ENCODE data around the gene HNRNPF. TPM values are rescaled to one million over a fixed set of nuclear protein-coding genes. Genes with fewer than 3 reads are reported as not detected.

HNRNPF gene
- total and polyA plus RNA-seq, 2 of the 4 experiments (the other 2 are of a cell fraction) = 169 to 207 TPM

- TF ChIP-seq CTCF (conservative IDR thresholded peaks at IDR 0.05; ENCODE audit: low read depth, low read length) (peak; percentile 26; the same call in 1 of the 2 replicates), FOS (IDR thresholded peaks at IDR 0.05; ENCODE audit: low read depth, low read length) (no peak)
Measured at GRCh38 chr10:43420369-43421200, 11.6 kb upstream of the HNRNPF start (continued).

- no TSS peak for BruUV-seq (replicated peaks)
- intact Hi-C loops (cut with micrococcal nuclease) (no loop called here), dilution Hi-C loops (cut with HindIII; ENCODE audit: low sequenced_read_pairs, unreplicated experiment) (no loop called here), in situ Hi-C loops (cut with MboI; ENCODE audit: low sequenced_read_pairs) (loop anchor here (25.0 kb wide), 1 partner anchor 1567 kb away; the partner anchor contains the start of gene DEPP1)
- Histone ChIP-seq H4K5ac (ENCODE audit: low read depth, low read length) (peak overlapping the region; percentile 97), H3K4me3 (ENCODE audit: insufficient read depth, low read depth, low read length) (peak overlapping the region; percentile 46), H3K36me3 (ENCODE audit: control insufficient read depth, insufficient read depth, low read length) (no peaks in the 10 kb centered on the region), H4K8ac (ENCODE audit: low read depth in 2 of 2, low read length in 2 of 2) (peak overlapping the region; percentile 98 to 100), H4K91ac (ENCODE audit: insufficient read depth, low read depth, low read length) (peak overlapping the region; percentile 94), H3K18ac (ENCODE audit: low read depth, low read length) (peak overlapping the region; percentile 89), H2AK9ac (replicated peaks; ENCODE audit: low read depth, low read length, poor library complexity) (peak overlapping the region; percentile 96), H2BK15ac (ENCODE audit: low read depth, low read length) (peak overlapping the region; percentile 87; the same call in 1 of the 3 replicates), H3K79me1 (ENCODE audit: low read depth in 1 of 2, low read length in 2 of 2) (no peaks in the 10 kb centered on the region), H3K23ac (ENCODE audit: low read depth, low read length) (peak overlapping the region; percentile 96), H2AFZ (replicated peaks; ENCODE audit: low read length, poor library complexity) (peak overlapping the region; percentile 89), H3K9me1 (ENCODE audit: insufficient read depth, low read length) (no peaks in the 10 kb centered on the region), H3K27ac (ENCODE audit: insufficient read depth, low read length) (peak overlapping the region; percentile 97), H2BK20ac (ENCODE audit: low read depth, low read length) (peak overlapping the region; percentile 64; the same call in 1 of the 2 replicates), H3K27me3 (ENCODE audit: control insufficient read depth, insufficient read depth, low read length) (no peaks in the 10 kb centered on the region), H3K4me2 (ENCODE audit: low read depth, low read length) (peak overlapping the region; percentile 74), H4K20me1 (ENCODE audit: insufficient read depth, low read length) (no peaks in the 10 kb centered on the region), H2AK5ac (ENCODE audit: low read depth, low read length) (peak overlapping the region; percentile 94), H2BK120ac (ENCODE audit: low read depth, low read length) (peak overlapping the region; percentile 95), H3K14ac (replicated peaks; ENCODE audit: low read depth, low read length) (peak overlapping the region; percentile 100), H2BK5ac (ENCODE audit: low read depth, low read length, poor library complexity, severe bottlenecking) (peak overlapping the region; percentile 83), H3K4ac (ENCODE audit: low read depth, low read length) (peak overlapping the region; percentile 98), H3K4me1 (ENCODE audit: control insufficient read depth, insufficient read depth, low read length) (0 out of 2 replicates have a peak, but pooled peaks cover 2% of the 10 kb centered on the region), H3K9me3 (ENCODE audit: control insufficient read depth, insufficient read depth, low read length) (no peaks in the 10 kb centered on the region), H3K9ac (ENCODE audit: low read depth, low read length) (peak overlapping the region; percentile 85), H3K56ac (ENCODE audit: extremely low read depth, insufficient read depth, low read length) (peak overlapping the region; percentile 84)
- ChIA-PET CTCF (no interaction called here), POLR2A (ENCODE audit: unreplicated experiment) (no interaction called here)
- WGBS, 2 experiments (ENCODE audit: extremely low coverage in 2 of 2, insufficient read length in 1 of 2) = 75% methylated on average over 11 of the region's 18 CpGs; no CpG with 5 or more reads in 1 of the 2 experiments
- TF ChIP-seq, protein P1, sequence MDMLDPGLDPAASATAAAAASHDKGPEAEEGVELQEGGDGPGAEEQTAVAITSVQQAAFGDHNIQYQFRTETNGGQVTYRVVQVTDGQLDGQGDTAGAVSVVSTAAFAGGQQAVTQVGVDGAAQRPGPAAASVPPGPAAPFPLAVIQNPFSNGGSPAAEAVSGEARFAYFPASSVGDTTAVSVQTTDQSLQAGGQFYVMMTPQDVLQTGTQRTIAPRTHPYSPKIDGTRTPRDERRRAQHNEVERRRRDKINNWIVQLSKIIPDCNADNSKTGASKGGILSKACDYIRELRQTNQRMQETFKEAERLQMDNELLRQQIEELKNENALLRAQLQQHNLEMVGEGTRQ (IDR thresholded peaks at IDR 0.05; ENCODE audit: low read depth, low read length) = no peak
- TF ChIP-seq CHD1 (IDR thresholded peaks at IDR 0.05; ENCODE audit: low read depth, low read length) (no peak), RCOR1 (IDR thresholded peaks at IDR 0.05; ENCODE audit: insufficient replicate concordance, low read length) (no peak), RAD21 (IDR thresholded peaks at IDR 0.05; ENCODE audit: low read length) (no peak), BHLHE40 (IDR thresholded peaks at IDR 0.05; ENCODE audit: low read depth, low read length) (no peak), MAZ (IDR thresholded peaks at IDR 0.05; ENCODE audit: borderline replicate concordance, low read depth, low read length) (no peak), CTCF (conservative IDR thresholded peaks at IDR 0.05; ENCODE audit: low read depth, low read length) (no peak), MXI1 (IDR thresholded peaks at IDR 0.05; ENCODE audit: borderline replicate concordance, low read depth, low read length) (no peak)
- DNase-seq = no peak
- ATAC-seq (ENCODE audit: low read depth) = peak; percentile 1; the same call in 1 of the 2 replicates
Measured at GRCh38 chr10:43419997-43420368, 11.0 kb upstream of the HNRNPF start.
